Measurements from ENCODE around the gene AFAP1L2. TPM values are rescaled to one million over a fixed set of nuclear protein-coding genes. Genes with fewer than 3 reads are reported as not detected.

Gene AFAP1L2
- total and polyA plus RNA-seq, 9 of the 15 experiments (the other 6 are each of a cell fraction or from before 2014, with no cell fraction given), result 0.07 TPM; not detected in 8

DNA sequence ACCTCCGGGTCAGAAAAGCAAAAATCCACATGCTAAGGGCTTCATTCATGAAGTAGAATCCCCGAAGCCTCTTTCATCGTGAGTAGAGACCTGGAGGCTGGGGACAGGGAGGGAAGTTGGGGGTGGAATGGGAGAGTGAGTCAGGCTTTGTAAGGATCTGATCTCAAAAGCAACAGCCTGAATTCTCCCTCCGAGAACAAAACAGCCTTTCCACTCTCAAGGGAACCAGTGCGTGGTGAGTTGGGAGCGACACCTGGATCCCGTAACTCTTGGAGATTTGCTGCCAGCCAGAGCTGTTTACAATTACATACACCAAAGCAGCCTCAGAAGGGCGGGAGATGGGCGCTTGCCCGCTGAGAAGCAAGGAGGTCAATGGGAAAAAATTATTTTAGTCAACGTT lies 10.8 kb downstream of the AFAP1L2 start (continued):
- no peak for TF ChIP-seq TCFL5 (CRISPR knock-in tag; conservative IDR thresholded peaks at IDR 0.05)
- no peak for TF ChIP-seq TOE1 (IDR thresholded peaks at IDR 0.05; ENCODE audit: borderline replicate concordance)
- TF ChIP-seq TOE1 (CRISPR knock-in tag; IDR thresholded peaks at IDR 0.05; ENCODE audit: borderline replicate concordance, low read depth), result no peak
- TF ChIP-seq ZNF444 (CRISPR knock-in tag; IDR thresholded peaks at IDR 0.05), result no peak
- TF ChIP-seq HDAC2 (IDR thresholded peaks at IDR 0.05), result no peak
- TF ChIP-seq GATA2 (CRISPR knock-in tag; IDR thresholded peaks at IDR 0.05), result no peak
- no peak for TF ChIP-seq SMARCB1 (IDR thresholded peaks at IDR 0.05; ENCODE audit: insufficient read length, low read depth)
- TF ChIP-seq, protein P1, sequence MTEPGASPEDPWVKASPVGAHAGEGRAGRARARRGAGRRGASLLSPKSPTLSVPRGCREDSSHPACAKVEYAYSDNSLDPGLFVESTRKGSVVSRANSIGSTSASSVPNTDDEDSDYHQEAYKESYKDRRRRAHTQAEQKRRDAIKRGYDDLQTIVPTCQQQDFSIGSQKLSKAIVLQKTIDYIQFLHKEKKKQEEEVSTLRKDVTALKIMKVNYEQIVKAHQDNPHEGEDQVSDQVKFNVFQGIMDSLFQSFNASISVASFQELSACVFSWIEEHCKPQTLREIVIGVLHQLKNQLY (CRISPR knock-in tag; conservative IDR thresholded peaks at IDR 0.05), result no peak
- TF ChIP-seq, protein P2, sequence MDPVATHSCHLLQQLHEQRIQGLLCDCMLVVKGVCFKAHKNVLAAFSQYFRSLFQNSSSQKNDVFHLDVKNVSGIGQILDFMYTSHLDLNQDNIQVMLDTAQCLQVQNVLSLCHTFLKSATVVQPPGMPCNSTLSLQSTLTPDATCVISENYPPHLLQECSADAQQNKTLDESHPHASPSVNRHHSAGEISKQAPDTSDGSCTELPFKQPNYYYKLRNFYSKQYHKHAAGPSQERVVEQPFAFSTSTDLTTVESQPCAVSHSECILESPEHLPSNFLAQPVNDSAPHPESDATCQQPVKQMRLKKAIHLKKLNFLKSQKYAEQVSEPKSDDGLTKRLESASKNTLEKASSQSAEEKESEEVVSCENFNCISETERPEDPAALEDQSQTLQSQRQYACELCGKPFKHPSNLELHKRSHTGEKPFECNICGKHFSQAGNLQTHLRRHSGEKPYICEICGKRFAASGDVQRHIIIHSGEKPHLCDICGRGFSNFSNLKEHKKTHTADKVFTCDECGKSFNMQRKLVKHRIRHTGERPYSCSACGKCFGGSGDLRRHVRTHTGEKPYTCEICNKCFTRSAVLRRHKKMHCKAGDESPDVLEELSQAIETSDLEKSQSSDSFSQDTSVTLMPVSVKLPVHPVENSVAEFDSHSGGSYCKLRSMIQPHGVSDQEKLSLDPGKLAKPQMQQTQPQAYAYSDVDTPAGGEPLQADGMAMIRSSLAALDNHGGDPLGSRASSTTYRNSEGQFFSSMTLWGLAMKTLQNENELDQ (CRISPR knock-in tag; IDR thresholded peaks at IDR 0.05; ENCODE audit: borderline replicate concordance), result no peak
- TF ChIP-seq, protein P3, sequence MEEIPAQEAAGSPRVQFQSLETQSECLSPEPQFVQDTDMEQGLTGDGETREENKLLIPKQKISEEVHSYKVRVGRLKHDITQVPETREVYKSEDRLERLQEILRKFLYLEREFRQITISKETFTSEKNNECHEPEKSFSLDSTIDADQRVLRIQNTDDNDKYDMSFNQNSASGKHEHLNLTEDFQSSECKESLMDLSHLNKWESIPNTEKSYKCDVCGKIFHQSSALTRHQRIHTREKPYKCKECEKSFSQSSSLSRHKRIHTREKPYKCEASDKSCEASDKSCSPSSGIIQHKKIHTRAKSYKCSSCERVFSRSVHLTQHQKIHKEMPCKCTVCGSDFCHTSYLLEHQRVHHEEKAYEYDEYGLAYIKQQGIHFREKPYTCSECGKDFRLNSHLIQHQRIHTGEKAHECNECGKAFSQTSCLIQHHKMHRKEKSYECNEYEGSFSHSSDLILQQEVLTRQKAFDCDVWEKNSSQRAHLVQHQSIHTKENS (CRISPR knock-in tag; IDR thresholded peaks at IDR 0.05), result no peak
- no peak for TF ChIP-seq KAT2B (IDR thresholded peaks at IDR 0.05; ENCODE audit: low read depth, low read length)
- no peak for TF ChIP-seq ETV5 (CRISPR knock-in tag; IDR thresholded peaks at IDR 0.05; ENCODE audit: low read depth)

Measured in K562 (cell line).